ENCODE results near the gene SH3PXD2B.

SH3PXD2B gene

GRCh38 chr5:172285226-172286143 lies 168.8 kb downstream of the SH3PXD2B start:
- no peak for DNase-seq

GRCh38 chr5:172284611-172284980 lies 169.7 kb downstream of the SH3PXD2B start:
- no peak for DNase-seq

- peak; percentile 57 for DNase-seq
Observed at GRCh38 chr5:172283862-172284610, 170.3 kb downstream of the SH3PXD2B start.

- DNase-seq: peak; percentile 55
Observed at GRCh38 chr5:172283020-172283861, 171.1 kb downstream of the SH3PXD2B start, which contains the start of gene UBTD2. Gene UBTD2, minus strand, starts transcription at chr5:172283764. Its CDS starts 99 bp downstream, at chr5:172283665.

GRCh38 chr5:172282272-172283019 lies 171.9 kb downstream of the SH3PXD2B start:
- DNase-seq: no peak

- no peak for DNase-seq
Observed at GRCh38 chr5:172281346-172281745, 173.0 kb downstream of the SH3PXD2B start.

GRCh38 chr5:172280929-172281328 lies 173.4 kb downstream of the SH3PXD2B start:
- DNase-seq: peak; percentile 24

- DNase-seq: no peak
Observed at GRCh38 chr5:172280317-172280716, 174.0 kb downstream of the SH3PXD2B start.

- DNase-seq: no peak
Observed at GRCh38 chr5:172278356-172278755, 176.0 kb downstream of the SH3PXD2B start.

GRCh38 chr5:172276214-172276613 lies 178.1 kb downstream of the SH3PXD2B start:
- no peak for DNase-seq
